Measurements from ENCODE around the gene ZNF609. TPM values are rescaled to one million over a fixed set of nuclear protein-coding genes. Genes with fewer than 3 reads are reported as not detected.

The ZNF609 gene
- total RNA-seq, 1 experiment from 2014 or later, result 10.8 TPM

DNA sequence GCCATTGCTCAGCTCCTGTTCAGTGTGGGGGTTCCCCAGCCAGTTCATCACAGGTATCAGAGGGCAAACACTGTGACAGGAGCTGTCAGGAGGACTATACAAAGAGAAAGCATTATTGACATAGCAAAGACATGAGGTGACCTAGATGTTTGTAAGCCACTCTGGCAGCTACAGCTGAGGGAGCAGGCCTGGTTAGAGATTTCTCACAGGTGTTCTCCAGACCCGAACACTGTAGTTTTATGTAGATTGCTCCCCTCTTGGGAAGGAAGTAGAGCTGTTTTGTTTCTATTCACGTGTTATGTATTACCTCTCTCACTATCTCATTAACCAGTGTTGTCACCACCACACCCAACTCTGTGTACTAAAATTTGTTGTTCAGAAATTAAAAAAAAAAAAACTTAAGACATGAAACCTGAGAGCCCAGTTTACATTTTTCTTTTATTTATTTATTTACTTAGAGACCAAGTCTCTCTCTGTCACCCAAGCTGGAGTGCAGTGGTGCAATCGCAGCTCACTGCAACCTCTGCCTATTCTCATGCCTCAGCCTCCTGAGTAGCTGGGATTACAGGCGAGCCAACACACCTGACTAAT lies 191.3 kb downstream of the ZNF609 start:
- no peak for DNase-seq (ENCODE audit: low spot score)

DNA sequence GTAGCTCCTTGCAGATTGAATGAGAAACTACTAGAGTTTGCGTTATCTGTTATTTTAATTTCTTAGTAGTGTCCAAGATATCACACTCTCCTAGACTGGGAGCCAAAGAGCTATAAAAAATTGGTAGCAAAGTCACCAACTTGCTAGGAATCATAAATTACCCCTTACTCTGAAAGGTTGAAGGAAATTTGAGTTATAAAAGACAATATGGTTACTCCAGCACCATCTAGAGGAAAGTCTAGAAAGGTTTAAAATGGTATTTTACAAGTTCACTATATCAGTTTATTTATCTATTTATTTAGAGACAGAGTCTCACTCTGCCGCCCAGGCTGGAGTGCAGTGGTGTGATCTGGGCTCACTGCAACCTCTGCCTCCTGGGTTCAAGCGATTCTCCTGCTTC lies 193.4 kb downstream of the ZNF609 start:
- DNase-seq (ENCODE audit: low spot score), result peak; percentile 18

DNA sequence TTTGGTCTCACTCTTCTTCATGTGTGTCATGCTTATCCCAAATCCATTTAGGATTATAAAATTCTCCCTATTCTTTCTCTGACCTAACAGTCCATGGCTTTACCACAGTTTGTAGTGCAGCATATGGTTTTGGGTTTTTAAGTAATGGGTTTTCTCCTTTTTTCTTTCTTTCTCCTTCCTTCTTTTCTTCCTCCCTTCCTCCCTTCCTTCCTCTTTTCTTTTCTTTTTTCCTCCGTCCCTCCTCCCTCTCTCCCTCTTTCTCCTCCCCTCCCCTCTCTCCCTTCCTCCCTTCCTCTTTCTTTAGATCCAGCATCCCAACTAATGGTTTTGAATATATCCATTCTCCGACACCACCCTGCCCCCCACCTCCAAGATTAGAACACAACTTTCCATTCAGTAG lies 196.1 kb downstream of the ZNF609 start:
- DNase-seq (ENCODE audit: low spot score), result no peak

DNA sequence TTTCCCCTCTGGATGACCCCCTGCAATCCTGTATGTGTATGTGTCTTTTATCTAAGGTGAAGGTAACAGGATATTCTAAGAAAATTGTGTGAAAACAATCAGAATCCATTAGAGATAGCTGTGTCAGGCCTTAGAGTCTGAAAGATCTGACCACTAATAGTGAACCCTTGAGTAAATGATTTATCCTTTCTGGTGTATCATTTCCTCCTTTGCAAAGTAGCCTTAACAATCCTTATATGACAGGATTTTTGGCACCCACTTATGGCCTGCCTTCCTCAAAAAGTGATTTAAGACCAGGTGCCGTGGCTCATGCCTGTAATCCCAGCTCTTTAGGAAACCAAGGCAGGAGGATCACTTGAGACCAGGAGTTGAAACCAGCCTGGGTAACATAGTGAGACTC lies 204.8 kb downstream of the ZNF609 start:
- DNase-seq (ENCODE audit: low spot score), result no peak

DNA sequence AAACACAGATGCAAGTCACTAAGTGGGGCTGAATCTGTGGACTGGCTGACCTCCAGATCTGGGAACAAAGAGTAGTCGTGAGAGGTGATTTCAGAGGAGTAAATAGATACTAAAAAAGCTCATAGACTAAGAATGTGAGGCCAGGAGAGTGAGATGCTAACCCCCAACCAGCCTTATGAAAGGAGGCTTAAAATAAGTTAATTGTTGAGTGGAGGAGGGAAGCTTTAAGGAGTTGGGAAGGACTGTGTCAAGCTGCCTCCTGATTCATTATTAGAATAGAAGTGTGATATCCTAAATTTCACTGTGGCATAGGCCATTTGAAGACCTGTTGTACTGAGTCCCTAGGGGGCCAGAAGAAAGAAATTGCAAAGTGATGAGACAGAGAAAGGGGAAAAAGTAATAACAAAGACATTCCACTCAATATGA lies 207.4 kb downstream of the ZNF609 start:
- DNase-seq (ENCODE audit: low spot score), result peak; percentile 46

DNA sequence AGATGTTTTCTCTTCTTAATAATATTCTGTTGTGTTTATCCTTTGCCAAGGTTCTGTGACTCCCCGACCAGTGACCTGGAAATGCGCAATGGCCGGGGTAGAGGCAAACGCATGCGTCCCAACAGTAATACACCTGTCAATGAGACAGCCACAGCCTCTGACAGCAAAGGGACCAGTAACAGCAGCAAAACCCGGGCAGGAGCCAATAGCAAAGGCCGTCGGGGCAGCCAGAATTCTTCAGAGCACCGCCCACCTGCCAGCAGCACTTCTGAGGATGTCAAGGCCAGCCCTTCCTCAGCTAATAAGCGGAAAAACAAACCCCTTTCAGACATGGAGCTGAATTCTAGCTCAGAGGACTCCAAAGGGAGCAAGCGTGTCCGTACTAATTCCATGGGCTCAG lies 213.5 kb downstream of the ZNF609 start:
- DNase-seq (ENCODE audit: low spot score), result no peak

DNA sequence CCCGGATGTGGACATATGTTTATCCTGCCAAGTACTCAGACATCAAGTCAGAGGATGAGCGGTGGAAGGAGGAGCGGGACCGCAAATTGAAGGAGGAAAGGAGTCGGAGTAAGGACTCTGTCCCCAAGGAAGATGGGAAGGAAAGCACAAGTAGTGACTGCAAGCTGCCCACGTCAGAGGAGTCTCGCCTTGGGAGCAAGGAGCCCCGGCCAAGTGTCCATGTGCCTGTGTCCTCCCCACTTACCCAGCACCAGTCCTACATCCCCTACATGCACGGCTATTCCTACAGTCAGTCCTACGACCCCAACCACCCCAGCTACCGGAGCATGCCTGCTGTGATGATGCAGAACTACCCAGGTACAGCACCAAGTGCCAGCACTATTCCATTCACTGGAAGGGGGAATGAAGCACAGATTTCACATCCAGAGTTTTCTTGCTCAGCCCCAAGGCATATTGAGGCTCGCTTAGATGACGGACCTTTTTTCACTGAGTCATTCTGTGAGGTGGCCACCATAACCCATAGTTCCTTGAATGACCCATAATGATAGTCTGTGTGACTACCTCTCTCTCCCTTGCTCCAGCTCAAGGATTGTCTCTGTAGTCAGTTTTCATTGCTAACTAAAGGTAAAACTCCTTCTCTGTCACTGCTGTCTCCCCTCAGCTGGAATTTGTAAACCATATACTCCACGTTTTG lies 217.9 kb downstream of the ZNF609 start:
- no peak for DNase-seq (ENCODE audit: low spot score)

DNA sequence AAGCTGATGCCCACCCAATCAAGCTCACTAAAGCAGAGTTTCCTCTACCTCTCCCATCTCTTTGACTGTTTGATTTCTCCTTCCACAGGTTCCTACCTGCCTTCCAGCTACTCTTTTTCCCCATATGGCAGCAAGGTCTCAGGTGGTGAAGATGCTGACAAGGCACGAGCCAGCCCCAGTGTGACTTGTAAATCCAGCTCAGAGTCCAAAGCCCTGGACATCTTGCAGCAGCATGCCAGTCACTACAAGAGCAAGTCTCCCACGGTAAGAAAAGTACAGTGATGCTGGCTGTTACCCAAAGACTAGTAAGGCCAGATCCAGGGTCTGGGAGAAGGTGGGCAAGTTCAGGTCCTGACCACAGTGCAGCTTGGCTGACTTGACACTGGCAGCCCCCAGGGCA lies 219.7 kb downstream of the ZNF609 start:
- no peak for DNase-seq (ENCODE audit: low spot score)

DNA sequence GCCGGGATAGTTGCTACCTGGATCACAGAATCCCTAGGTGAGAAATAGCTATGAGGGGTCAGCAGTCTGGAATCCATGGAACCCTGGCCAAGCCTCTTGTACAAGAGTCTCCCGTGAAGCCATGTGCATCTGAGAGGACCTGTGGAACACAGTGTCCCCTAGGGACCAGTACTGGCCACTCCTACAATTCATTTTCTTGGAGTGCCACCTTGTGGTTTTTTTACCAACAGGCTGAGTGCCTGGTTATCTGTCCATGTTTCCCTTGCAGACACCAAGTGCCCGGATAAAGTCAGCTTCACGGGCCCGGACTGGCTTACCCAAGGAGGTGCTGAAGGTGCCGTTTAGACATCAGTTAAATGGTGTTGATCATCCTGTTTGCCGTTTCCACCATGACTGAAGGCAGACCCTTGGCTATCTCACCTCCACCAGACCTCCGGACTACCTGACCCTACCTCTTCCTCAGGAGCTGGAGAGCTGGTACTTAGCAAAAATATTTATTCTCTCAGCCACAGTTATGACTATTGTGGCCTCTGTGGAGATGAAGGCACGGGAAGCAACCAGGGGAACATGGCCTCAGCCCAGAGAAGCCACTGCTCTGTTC lies 221.1 kb downstream of the ZNF609 start:
- DNase-seq (ENCODE audit: low spot score), result peak; percentile 75

DNA sequence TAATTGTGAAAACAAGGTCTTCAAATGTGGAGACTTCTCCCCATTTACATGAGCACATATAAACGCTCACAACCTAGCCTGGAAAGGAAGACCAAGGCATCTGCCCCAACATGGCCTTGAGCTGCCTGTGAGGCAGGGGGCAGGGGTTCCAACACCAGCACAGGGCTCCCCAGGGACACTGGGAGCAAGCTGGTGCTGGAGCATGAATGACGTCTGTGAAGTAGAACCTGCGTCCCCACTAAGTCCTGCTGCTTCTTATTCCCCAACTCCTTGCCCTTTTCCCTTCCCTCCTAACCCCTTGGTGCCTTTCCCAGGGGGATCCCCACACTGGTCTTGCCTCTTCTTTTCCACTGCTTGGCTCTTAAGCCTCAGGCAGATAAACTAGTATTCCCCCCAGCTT lies 221.9 kb downstream of the ZNF609 start:
- DNase-seq (ENCODE audit: low spot score), result no peak

DNA sequence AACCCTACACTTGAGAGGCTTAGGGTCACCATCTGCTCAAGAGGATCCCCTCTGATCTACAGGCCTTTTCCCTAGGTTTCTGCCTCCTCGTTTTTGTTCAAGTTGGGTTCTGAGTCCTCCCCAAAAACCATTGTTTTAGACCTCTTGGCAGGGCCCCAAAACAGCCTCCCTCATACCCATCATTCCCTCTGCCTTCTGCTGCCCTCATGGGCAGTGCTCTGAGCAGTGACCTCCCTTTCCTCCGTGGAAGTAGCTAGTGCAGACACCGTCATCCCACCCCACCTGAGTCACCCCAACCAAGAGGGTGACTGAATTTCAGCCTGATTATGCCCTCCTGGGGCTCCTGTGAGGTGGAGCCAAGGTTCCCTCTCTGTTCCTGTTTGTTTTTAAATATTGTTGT lies 223.0 kb downstream of the ZNF609 start:
- no peak for DNase-seq (ENCODE audit: low spot score)

DNA sequence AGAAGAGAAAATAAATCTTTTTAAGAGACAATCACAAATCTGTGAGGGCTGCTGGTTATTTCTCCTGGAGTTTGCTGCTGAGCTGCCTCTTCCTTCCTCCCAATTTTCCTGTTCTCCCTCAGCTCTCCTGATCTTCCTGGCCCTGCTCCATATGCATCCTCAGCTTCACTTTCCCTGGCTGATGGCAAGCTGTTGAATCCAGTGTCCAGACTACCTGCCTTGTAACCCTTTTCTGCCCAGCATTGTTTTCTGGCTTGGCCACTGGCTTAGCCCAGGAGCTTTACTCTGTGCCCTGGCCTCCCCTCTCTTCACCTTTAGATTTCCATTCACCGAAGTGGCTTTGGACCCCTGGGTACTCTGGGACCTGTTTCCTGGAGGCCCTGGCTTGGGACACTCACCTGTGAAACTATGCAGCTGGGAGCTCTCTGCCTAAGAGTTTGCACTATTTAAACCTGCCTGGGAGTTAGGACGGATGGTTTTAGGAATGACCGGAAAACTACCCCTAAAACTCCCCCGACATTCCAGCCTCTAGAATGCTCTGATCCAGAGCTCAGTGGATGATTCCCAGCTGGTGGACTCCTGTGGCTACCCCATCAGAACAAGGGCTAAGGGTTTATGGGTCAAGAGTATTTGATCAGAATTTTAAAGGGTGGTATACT lies 225.0 kb downstream of the ZNF609 start:
- no peak for DNase-seq (ENCODE audit: low spot score)

DNA sequence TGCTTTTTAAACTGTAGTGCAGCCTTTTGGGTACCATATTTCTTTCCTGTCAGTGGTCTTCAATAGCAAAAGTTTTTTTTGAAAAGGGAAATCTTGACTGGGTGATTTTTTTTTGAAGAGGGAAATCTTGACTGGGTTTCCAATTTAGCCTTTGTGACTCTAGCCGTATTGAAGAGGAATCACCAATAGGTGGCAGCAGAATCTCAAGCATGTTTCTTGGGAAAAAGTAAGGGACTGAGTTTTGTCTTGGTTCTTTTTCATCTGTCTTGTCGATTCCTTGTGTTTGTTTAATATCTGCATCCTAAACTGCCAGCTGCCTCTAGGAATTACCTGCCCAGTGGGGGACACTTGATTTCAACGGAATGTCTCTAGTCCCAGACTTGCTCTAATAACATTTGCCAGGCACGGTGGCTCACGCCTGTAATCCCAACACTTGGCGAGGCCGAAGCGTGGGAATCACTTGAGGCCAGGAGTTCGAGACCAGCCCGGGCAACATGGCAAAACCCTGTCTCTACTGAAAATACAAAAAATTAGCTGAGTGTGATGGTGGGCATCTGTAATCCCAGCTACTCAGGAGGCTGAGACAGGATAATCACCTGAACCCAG lies 225.9 kb downstream of the ZNF609 start:
- peak; percentile 50 for DNase-seq (ENCODE audit: low spot score)

DNA sequence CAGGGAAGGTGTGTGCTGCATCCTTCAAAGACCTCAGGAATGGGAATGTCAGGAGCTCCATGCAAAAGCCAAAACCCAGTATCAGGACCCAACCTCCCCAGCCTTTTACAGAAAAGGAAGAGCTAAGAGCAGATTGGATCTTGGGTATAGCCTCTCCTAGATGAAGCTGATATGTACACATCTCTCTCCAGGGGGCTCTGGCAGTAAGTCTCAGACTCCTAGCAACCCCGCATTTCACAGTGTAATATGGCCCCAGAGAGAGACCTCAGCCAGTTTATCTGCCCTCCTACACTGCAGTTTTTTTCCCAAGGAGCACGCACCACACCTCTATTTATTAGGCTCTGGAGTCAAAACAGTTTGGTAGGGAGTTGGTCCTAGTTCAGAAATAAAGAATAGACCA lies 226.8 kb downstream of the ZNF609 start:
- DNase-seq (ENCODE audit: low spot score), result no peak

DNA sequence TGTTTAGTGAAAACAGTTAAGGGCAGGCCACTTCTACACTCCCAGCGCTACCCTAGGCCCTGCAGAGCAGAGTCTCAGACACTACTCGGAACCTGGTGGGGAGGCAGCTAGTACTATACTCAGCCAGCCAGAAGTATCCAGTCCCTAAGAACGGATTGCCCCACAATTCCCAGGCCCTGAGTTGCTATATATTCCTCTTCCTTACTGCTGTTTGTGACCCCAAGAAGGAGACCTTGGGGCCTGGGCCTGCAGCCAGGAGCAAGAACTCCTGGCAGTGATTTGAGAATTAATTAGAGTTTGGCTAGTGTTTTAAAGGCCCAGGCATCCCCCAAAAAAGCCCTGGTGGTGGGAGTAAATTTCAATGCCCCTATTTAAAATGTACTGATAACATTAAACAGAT lies 227.3 kb downstream of the ZNF609 start:
- no peak for DNase-seq (ENCODE audit: low spot score)

DNA sequence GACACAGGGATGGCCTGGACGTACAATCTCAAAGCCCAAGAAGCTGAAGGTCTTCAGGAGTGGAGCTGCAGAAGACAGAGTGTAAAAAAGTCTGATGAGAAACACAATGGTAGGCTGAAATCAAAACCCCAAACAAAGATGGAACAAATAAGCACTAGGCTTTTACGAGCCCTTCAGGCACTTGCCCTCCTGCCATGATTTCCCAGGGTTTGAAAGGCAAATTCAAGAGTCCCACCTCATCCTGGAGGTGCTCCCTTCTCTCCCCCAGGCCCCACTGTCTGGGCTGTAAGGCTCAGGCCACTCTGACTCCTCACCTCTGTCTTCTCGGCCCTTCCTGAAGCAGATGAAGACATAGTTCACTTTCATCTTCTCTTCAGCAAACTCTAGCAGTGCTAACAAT lies 228.4 kb downstream of the ZNF609 start:
- no peak for DNase-seq (ENCODE audit: low spot score)

DNA sequence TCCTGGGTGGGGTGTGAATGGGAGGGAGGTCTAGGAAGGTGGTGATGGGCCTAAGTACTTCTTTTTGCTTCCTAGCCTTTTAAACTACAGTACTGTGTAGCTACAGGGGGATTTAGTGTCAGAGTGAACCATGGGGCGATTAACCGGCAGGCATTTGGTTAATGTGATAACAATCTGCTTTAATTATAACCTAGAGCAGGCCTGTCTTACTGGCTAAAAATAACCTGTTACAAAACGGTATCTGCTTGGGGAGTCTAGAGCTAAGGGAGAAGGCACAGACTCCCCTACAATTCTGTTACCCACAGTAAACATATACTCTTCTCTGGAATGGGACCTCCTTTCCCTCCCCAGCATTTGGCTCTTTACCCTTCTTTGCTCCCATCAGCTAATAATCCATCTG lies 229.6 kb downstream of the ZNF609 start:
- DNase-seq (ENCODE audit: low spot score), result no peak

DNA sequence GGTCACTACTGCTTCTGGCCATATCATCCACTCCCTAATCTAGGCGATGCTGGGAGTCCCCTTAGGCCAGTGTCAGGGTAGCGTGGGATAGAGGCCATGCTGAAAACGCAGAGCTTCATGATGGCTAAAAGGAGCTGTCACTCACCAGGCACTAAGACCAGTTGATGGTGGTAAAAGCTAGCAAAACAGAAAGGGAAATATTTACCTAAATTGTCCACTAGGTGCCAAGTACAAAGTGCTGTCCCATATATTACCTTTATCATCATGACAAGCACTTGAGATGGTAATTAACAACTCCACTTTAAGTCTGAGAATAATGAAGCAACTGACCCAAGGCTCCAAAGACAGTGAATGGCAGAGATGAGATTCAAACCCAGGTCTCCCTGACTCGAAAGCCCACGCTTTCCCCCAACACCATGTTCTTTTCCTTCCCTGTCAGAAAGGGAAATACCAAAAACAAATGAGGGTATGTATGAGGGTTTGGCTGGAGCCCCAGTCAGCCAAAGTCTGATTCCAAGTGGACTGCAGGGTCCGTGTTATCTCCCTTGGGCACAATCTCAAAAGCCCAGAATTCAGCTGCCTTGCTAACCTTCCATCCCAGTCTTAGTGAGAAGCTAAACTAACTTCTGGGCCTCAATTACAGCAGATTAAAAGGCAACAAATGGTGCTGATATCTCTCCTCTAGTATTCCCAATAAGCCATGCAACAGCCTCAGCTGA lies 230.4 kb downstream of the ZNF609 start:
- no peak for DNase-seq (ENCODE audit: low spot score)

DNA sequence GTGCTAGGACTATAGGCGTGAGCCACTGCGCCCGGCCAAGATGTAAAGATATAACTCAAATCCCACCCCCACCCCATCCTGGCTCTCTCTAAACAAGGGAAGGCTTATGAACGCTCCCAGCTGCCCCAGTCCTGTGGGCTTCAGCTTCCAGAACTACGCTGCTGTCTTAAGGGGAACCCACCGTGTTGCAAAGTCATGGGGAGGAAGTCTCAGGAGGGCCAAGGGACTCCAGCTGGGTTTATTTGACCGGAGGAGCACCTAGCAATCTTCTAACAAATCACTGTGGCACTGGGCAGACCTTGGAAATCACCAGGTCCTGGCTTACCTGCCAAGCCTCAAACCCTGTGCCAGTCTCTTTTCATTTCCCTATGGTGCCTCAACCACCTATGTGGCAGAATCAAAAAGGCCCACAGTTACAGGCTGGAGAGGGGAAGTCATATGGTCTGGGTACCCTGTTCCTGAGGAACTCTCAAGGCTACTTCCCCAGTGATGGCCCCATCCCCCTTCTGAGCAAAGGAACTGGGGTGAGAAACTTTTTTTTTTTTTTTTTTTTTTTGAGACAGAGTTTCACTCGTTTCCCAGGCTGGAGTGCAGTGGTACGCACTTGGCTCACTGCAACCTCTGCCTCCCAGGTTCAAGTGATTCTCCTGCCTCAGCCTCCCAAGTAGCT lies 231.7 kb downstream of the ZNF609 start:
- DNase-seq (ENCODE audit: low spot score), result no peak

DNA sequence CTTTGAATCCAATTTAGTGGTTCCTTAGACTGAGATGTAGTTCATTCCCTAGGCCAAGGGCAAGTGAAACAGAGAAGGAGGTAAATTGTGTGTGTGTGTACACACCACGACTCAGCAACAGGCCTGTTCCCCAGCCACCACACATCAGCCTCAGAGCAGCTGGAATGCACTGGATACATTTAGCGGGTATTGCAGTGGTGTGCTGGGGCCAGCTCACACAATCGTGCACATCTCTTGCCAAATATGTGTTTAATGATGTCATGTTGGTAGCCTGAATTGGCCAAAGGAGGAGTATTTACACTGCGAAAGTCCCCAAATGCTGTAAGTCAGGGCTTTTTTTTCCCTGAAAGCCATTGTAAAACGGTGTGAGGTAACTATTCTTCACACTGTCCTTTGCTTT lies 232.8 kb downstream of the ZNF609 start:
- peak; percentile 46 for DNase-seq (ENCODE audit: low spot score)

DNA sequence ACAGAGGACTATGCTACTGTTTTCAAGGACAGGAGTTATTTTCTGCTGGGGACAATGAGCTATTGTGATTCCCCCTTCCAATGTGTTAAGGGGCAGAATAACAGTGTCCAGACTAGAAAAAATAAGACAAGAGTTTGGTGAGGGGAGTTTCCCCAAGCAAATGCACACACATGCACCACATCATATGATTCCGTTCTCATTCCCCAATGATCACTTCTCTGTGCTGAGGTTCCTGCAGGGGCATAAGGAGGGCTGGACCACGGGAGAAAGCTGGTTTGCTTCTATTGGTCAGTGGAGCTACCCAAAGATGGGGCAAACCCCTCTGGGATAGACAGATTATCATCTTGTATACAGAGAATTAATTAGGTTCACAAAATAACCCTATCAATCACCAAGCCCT lies 234.4 kb downstream of the ZNF609 start:
- DNase-seq (ENCODE audit: low spot score), result no peak
